Measurements from ENCODE around the gene ACOT6.
"Not testable (repeated sequence)": the region's sequence is repeated elsewhere in the genome, so short reads cannot be mapped to it uniquely, and the experiment has no call there.

The ACOT6 gene

GRCh38 chr14:73637830-73638229 lies 25.5 kb downstream of the ACOT6 start:
- H3K4me1 ChIP-seq (ENCODE audit: control insufficient read depth, insufficient read depth, low read length): no peaks in the 10 kb centered on the region
- no peaks in the 10 kb centered on the region for H3K36me3 ChIP-seq (ENCODE audit: control insufficient read depth, insufficient read depth, low read length)

GRCh38 chr14:73640796-73641365 lies 28.6 kb downstream of the ACOT6 start:
- Histone ChIP-seq H3K27ac (ENCODE audit: low read depth, low read length) (no peak overlapping the region), H3K4me1 (ENCODE audit: control insufficient read depth, insufficient read depth, low read length) (no peaks in the 10 kb centered on the region)

More at GRCh38 chr14:73637830-73638229, 25.5 kb downstream of the ACOT6 start:
- Histone ChIP-seq H3K4me3 (ENCODE audit: low read length) (no peak overlapping the region), H3K27ac (ENCODE audit: low read depth, low read length) (no peak overlapping the region), H3K27me3 (ENCODE audit: control insufficient read depth, insufficient read depth, low read length) (no peaks in the 10 kb centered on the region), H3K9ac (ENCODE audit: low read length) (no peak overlapping the region)

GRCh38 chr14:73644531-73645247 lies 32.4 kb downstream of the ACOT6 start, which contains the start of gene DNAL1:
TSS of gene DNAL1 (plus strand) at chr14:73644986. CDS start at chr14:73645040, 54 bp downstream.
- H3K4me1 ChIP-seq (ENCODE audit: control insufficient read depth, insufficient read depth, low read length): no peaks in the 10 kb centered on the region
- peak within 1 kb of the TSS; percentile 43 for H3K9ac ChIP-seq (ENCODE audit: low read length)
- H3K36me3 ChIP-seq (ENCODE audit: control insufficient read depth, insufficient read depth, low read length): no peaks in the 10 kb centered on the region
- H3K27me3 ChIP-seq (ENCODE audit: control insufficient read depth, insufficient read depth, low read length): no peaks in the 10 kb centered on the region
- peak within 1 kb of the TSS; percentile 80 for H3K4me3 ChIP-seq (ENCODE audit: low read length)
- peak within 1 kb of the TSS; percentile 87 for H3K27ac ChIP-seq (ENCODE audit: low read depth, low read length)

More at GRCh38 chr14:73640796-73641365, 28.6 kb downstream of the ACOT6 start:
- Histone ChIP-seq H3K27me3 (ENCODE audit: control insufficient read depth, insufficient read depth, low read length) (no peaks in the 10 kb centered on the region), H3K36me3 (ENCODE audit: control insufficient read depth, insufficient read depth, low read length) (no peaks in the 10 kb centered on the region), H3K9ac (ENCODE audit: low read length) (no peak overlapping the region), H3K4me3 (ENCODE audit: low read length) (no peak overlapping the region)

- Histone ChIP-seq H3K27me3 (ENCODE audit: control insufficient read depth, insufficient read depth, low read length) (no peaks in the 10 kb centered on the region), H3K9ac (ENCODE audit: low read length) (peak overlapping the region; percentile 13), H3K27ac (ENCODE audit: low read depth, low read length) (peak overlapping the region; percentile 87), H3K4me1 (ENCODE audit: control insufficient read depth, insufficient read depth, low read length) (no peaks in the 10 kb centered on the region), H3K4me3 (ENCODE audit: low read length) (peak overlapping the region; percentile 80), H3K36me3 (ENCODE audit: control insufficient read depth, insufficient read depth, low read length) (no peaks in the 10 kb centered on the region)
Observed at GRCh38 chr14:73645248-73645610, 32.9 kb downstream of the ACOT6 start.

- H3K27ac ChIP-seq (ENCODE audit: low read depth, low read length): no peak overlapping the region
- no peak overlapping the region for H3K9ac ChIP-seq (ENCODE audit: low read length)
- no peak overlapping the region for H3K4me3 ChIP-seq (ENCODE audit: low read length)
- no peaks in the 10 kb centered on the region for H3K36me3 ChIP-seq (ENCODE audit: control insufficient read depth, insufficient read depth, low read length)
- H3K27me3 ChIP-seq (ENCODE audit: control insufficient read depth, insufficient read depth, low read length): no peaks in the 10 kb centered on the region
- H3K4me1 ChIP-seq (ENCODE audit: control insufficient read depth, insufficient read depth, low read length): no peaks in the 10 kb centered on the region
Observed at GRCh38 chr14:73651005-73651404, 38.7 kb downstream of the ACOT6 start.

- Histone ChIP-seq H3K9ac (ENCODE audit: low read length) (no peak overlapping the region), H3K4me3 (ENCODE audit: low read length) (no peak overlapping the region), H3K4me1 (ENCODE audit: control insufficient read depth, insufficient read depth, low read length) (no peaks in the 10 kb centered on the region), H3K27me3 (ENCODE audit: control insufficient read depth, insufficient read depth, low read length) (no peaks in the 10 kb centered on the region), H3K36me3 (ENCODE audit: control insufficient read depth, insufficient read depth, low read length) (no peaks in the 10 kb centered on the region), H3K27ac (ENCODE audit: low read depth, low read length) (no peak overlapping the region)
Observed at GRCh38 chr14:73655851-73656250, 43.5 kb downstream of the ACOT6 start.

GRCh38 chr14:73659202-73659601 lies 46.9 kb downstream of the ACOT6 start:
- H3K4me3 ChIP-seq (ENCODE audit: low read length); H3K27ac ChIP-seq (ENCODE audit: low read depth, low read length); H3K9ac ChIP-seq (ENCODE audit: low read length); H3K4me1 ChIP-seq (ENCODE audit: control insufficient read depth, insufficient read depth, low read length); H3K36me3 ChIP-seq (ENCODE audit: control insufficient read depth, insufficient read depth, low read length); H3K27me3 ChIP-seq (ENCODE audit: control insufficient read depth, insufficient read depth, low read length): not testable (repeated sequence)

- no peaks in the 10 kb centered on the region for H3K36me3 ChIP-seq (ENCODE audit: control insufficient read depth, insufficient read depth, low read length)
Observed at GRCh38 chr14:73660511-73660910, 48.2 kb downstream of the ACOT6 start.

GRCh38 chr14:73661872-73662271 lies 49.6 kb downstream of the ACOT6 start:
- Histone ChIP-seq H3K4me1 (ENCODE audit: control insufficient read depth, insufficient read depth, low read length) (no peaks in the 10 kb centered on the region), H3K36me3 (ENCODE audit: control insufficient read depth, insufficient read depth, low read length) (no peaks in the 10 kb centered on the region), H3K4me3 (ENCODE audit: low read length) (no peak overlapping the region), H3K27ac (ENCODE audit: low read depth, low read length) (no peak overlapping the region), H3K9ac (ENCODE audit: low read length) (no peak overlapping the region), H3K27me3 (ENCODE audit: control insufficient read depth, insufficient read depth, low read length) (no peaks in the 10 kb centered on the region)

More at GRCh38 chr14:73660511-73660910, 48.2 kb downstream of the ACOT6 start:
- Histone ChIP-seq H3K9ac (ENCODE audit: low read length) (no peak overlapping the region), H3K4me3 (ENCODE audit: low read length) (no peak overlapping the region), H3K4me1 (ENCODE audit: control insufficient read depth, insufficient read depth, low read length) (no peaks in the 10 kb centered on the region), H3K27ac (ENCODE audit: low read depth, low read length) (no peak overlapping the region), H3K27me3 (ENCODE audit: control insufficient read depth, insufficient read depth, low read length) (no peaks in the 10 kb centered on the region)

GRCh38 chr14:73662487-73662943 lies 50.2 kb downstream of the ACOT6 start:
- no peak overlapping the region for H3K27ac ChIP-seq (ENCODE audit: low read depth, low read length)
- no peaks in the 10 kb centered on the region for H3K36me3 ChIP-seq (ENCODE audit: control insufficient read depth, insufficient read depth, low read length)

GRCh38 chr14:73663548-73664212 lies 51.4 kb downstream of the ACOT6 start:
- Histone ChIP-seq H3K4me3 (ENCODE audit: low read length) (no peak overlapping the region), H3K4me1 (ENCODE audit: control insufficient read depth, insufficient read depth, low read length) (no peaks in the 10 kb centered on the region), H3K27ac (ENCODE audit: low read depth, low read length) (no peak overlapping the region), H3K36me3 (ENCODE audit: control insufficient read depth, insufficient read depth, low read length) (no peaks in the 10 kb centered on the region), H3K27me3 (ENCODE audit: control insufficient read depth, insufficient read depth, low read length) (no peaks in the 10 kb centered on the region), H3K9ac (ENCODE audit: low read length) (no peak overlapping the region)

More at GRCh38 chr14:73662487-73662943, 50.2 kb downstream of the ACOT6 start:
- H3K9ac ChIP-seq (ENCODE audit: low read length): no peak overlapping the region
- no peak overlapping the region for H3K4me3 ChIP-seq (ENCODE audit: low read length)
- H3K27me3 ChIP-seq (ENCODE audit: control insufficient read depth, insufficient read depth, low read length): no peaks in the 10 kb centered on the region
- H3K4me1 ChIP-seq (ENCODE audit: control insufficient read depth, insufficient read depth, low read length): no peaks in the 10 kb centered on the region

GRCh38 chr14:73665130-73665529 lies 52.8 kb downstream of the ACOT6 start:
- H3K4me1 ChIP-seq (ENCODE audit: control insufficient read depth, insufficient read depth, low read length): no peaks in the 10 kb centered on the region
- no peaks in the 10 kb centered on the region for H3K36me3 ChIP-seq (ENCODE audit: control insufficient read depth, insufficient read depth, low read length)
- H3K9ac ChIP-seq (ENCODE audit: low read length): no peak overlapping the region

More at GRCh38 chr14:73665130-73665529, 52.8 kb downstream of the ACOT6 start:
- no peak overlapping the region for H3K27ac ChIP-seq (ENCODE audit: low read depth, low read length)
- no peak overlapping the region for H3K4me3 ChIP-seq (ENCODE audit: low read length)
- no peaks in the 10 kb centered on the region for H3K27me3 ChIP-seq (ENCODE audit: control insufficient read depth, insufficient read depth, low read length)
